HG02759 (cell line): ENCODE results near the gene PIERCE2.
"Not testable (repeated sequence)": the region's sequence is repeated elsewhere in the genome, so short reads cannot be mapped to it uniquely, and the experiment has no call there.

Source experiments
- ATAC-seq: cut with Tn5 transposase; IDR thresholded peaks from one replicate; pipeline ENCODE4 v1.9.1; 2021; ENCODE audit warnings: mild to moderate bottlenecking, moderate library complexity; ENCODE audit not compliant: unreplicated experiment

The PIERCE2 gene

DNA sequence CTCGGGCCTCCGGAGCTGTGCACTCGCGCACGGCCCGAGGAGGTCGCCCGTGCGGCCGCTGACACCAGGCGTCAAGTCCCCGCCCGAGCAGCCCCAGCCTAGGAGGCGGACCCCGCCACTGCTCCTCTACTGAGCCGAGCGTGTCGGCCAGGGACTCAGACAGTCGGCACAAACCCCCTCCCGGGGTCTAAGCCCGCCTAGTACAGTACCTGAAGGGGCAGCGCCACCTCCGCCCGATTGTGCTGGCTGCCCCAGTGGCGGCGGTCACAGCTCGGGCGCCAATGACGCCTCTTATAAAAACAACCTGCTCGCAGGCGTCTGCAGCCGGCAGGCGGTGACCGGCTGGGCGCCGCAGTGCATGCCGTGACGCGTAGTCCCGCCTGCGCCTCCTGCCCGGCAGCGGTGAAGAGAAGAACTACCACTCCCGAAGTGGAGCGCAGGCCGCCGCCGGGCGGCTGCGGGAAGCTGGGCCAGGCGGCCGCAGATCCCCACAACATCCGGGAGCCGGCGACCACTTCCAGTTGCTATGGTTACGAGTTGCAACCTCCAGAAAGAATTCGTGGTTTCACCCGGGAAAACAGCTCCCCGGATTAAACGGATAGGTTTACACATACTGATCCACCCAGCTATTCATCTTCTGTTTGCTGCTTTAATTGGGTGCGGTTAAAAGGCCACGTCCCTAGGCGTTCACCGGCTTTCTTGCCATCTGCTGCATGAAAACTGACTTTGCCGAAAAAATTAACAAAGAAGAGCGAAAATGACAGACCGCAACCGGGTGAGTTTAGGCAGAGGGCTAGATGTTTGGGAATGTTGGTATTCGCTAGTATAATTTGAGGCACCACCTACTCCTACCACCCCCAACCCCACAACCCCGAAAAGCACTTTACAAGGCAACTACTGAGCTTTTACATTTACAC lies at the start of gene PIERCE2, which contains the start of gene CCPG1:
Gene PIERCE2, plus strand, starts transcription at position 484 of the 917 bp plus-strand sequence. Its CDS starts 274 bp downstream, at position 758.
Gene CCPG1, minus strand, starts transcription at position 348 of the 917 bp plus-strand sequence. CDS start 18,935 bp downstream, outside the sequence.
- ATAC-seq, result peak; percentile 96

DNA sequence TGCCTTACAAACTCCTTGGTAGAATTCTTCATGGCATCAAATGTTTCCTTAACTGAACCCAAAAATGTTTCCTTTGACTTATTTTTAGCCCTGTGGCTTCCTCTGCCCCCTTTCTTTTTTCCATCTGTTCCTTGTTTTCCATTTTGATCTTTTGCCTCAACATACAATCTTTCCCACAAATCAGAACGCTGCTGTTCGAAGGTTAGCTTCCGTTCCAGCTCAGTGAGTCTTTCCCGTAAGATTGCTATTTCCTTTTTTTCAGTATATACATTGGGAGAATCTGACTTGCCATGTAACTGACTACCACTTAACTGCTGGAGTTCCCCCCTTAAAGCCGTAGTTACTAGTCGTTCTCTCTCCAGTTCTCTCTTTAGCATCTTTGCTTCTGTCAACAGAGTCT lies 48.0 kb upstream of the PIERCE2 start:
- no peak for ATAC-seq

DNA sequence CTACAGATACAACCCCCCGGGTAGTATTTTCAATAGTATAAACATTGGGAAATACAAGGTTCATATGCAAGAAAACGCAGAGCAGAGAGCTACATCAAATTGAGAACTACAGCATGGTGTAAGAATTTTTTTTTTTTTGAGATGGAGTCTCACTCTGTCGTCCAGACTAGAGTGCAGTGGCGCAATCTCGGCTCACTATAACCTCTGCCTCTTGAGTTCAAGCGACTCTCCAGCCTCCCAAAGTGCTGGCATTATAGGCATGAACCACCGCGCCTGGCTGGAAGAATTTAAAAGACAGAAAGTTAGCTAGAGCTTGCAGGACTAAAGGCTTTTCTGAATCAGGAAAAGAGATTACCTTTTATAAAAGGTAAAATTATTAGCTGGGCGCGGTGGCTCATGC lies 47.2 kb upstream of the PIERCE2 start:
- no peak for ATAC-seq

GRCh38 chr15:55362641-55363040 lies 45.7 kb upstream of the PIERCE2 start:
- no peak for ATAC-seq

DNA sequence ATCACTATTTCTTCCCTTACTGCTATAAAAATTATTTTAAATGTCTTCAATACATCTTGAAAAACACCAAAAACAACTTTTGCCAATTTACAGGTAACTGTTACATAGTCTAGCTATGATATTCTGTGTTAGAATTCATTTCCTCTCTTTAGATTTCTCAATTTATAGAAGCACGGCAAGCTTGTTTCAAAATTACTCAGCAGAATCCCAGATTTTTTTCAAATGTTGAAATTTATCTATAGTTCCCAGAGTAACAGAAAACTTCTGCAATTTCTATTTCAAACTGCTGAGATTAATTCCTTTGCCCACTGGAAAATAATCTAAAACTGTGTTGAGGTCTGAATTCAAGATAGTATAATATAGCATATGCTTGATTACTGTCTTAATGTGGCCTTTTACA lies 41.3 kb upstream of the PIERCE2 start:
- no peak for ATAC-seq

- ATAC-seq, result peak; percentile 64
Observed at GRCh38 chr15:55372701-55373440, 35.4 kb upstream of the PIERCE2 start.

DNA sequence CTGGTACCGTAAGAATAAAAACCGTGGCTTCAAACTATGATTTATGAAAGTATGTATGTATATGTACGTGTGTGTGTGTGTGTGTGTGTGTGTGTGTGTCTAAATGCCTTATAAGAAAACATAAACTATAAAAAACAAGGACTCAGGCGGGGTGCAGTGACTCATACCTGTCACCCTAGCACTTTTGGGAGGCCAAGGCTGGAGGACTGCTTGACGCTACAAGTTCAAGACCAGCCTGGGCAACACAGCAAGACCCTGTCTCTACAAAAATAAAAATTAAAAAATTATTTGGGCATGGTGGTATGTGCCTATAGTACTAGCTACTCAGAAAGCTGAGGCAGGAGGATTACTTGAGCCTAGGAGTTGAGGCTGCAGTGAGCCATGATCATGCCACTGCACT lies 29.2 kb upstream of the PIERCE2 start:
- no peak for ATAC-seq

GRCh38 chr15:55381595-55381994 lies 26.7 kb upstream of the PIERCE2 start:
- ATAC-seq, result no peak

GRCh38 chr15:55383687-55384086 lies 24.6 kb upstream of the PIERCE2 start:
- ATAC-seq, result no peak

DNA sequence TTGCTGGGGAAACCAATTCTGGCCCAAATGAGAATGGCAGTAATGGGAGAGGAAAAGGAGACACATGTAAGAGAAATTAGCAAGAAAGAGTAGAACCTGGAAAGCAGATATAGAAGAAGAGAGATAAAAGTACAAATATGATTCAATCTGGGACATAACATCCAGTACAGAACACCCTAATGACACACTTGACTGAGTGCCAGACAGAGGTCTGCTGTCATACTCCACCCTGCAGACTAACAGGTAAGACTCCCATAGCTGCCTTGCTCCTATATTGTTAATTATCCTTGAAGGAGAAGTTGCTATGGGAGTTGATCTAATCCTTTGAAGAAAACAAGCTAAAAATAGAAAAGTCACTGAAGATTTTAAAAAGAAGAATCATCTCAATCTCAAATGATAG lies 21.3 kb upstream of the PIERCE2 start:
- no peak for ATAC-seq

DNA sequence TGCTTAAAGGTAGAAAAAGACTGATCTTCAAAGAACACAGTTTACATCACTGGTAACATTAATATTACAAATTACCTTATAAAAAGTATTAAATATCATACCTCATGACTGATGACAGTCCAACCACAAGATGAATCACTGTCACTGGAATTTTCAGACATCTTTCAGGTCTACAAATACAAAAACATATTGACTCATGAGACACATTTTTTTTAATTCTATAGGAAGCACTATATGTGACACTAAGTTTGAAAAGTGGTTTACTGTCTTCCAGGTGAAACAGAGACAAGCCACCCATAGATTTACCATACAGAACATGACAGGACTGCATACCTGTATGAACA lies 19.1 kb upstream of the PIERCE2 start:
- no peak for ATAC-seq

DNA sequence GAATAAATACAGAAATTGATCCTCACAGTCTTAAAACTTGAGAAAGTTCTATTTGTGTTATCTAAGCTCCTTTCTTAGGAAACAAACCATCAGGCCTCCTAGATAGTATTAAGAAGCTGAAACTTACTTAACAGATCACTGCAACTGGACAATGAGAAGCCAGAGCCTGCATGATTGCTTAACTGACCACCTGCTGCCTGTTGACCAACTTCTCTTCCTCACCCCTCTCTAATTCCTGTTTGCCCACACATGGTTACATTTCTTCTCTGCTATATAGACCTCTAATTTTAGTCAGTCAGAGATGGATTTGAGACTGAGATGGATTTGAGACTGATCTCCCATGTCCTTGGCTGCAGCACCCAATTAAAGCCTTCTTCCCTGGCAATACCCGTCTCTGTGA lies 13.6 kb upstream of the PIERCE2 start:
- ATAC-seq, result no peak

- no peak for ATAC-seq
Observed at GRCh38 chr15:55398243-55398642, 10.1 kb upstream of the PIERCE2 start.

DNA sequence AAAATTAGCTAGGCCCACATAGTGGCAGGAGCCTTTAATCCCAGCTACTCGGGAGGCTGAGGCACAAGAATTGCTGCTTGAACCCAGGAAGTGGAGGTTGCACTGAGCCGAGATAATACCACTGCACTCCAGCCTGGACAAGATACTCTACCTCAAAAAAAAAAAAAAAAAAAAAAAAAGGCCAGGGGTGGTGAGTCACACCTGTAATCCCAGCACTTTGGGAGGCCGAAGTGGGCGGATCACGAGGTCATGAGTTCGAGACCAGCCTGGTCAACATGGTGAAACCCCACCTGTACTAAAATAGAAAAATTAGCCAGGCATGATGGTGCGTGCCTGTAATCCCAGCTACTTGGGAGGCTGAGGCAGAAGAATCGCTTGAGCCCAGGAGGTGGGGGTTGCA lies 8.2 kb upstream of the PIERCE2 start:
- ATAC-seq, result not testable (repeated sequence)

GRCh38 chr15:55401786-55402246 lies 6.5 kb upstream of the PIERCE2 start:
- ATAC-seq, result no peak

- no peak for ATAC-seq
Observed at GRCh38 chr15:55402707-55403106, 5.6 kb upstream of the PIERCE2 start.

- no peak for ATAC-seq
Observed at GRCh38 chr15:55403531-55403930, 4.8 kb upstream of the PIERCE2 start.

GRCh38 chr15:55407498-55408011 lies 740 bp upstream of the PIERCE2 start:
- ATAC-seq, result no peak

GRCh38 chr15:55408976-55409375 lies 681 bp downstream of the PIERCE2 start:
- ATAC-seq, result not testable (repeated sequence)

- ATAC-seq, result not testable (repeated sequence)
Observed at GRCh38 chr15:55417678-55418077, 9.4 kb downstream of the PIERCE2 start.

GRCh38 chr15:55420171-55420866 lies 12.0 kb downstream of the PIERCE2 start:
- no peak for ATAC-seq
